Measurements from ENCODE around the gene KIAA1755.

The KIAA1755 gene

DNA sequence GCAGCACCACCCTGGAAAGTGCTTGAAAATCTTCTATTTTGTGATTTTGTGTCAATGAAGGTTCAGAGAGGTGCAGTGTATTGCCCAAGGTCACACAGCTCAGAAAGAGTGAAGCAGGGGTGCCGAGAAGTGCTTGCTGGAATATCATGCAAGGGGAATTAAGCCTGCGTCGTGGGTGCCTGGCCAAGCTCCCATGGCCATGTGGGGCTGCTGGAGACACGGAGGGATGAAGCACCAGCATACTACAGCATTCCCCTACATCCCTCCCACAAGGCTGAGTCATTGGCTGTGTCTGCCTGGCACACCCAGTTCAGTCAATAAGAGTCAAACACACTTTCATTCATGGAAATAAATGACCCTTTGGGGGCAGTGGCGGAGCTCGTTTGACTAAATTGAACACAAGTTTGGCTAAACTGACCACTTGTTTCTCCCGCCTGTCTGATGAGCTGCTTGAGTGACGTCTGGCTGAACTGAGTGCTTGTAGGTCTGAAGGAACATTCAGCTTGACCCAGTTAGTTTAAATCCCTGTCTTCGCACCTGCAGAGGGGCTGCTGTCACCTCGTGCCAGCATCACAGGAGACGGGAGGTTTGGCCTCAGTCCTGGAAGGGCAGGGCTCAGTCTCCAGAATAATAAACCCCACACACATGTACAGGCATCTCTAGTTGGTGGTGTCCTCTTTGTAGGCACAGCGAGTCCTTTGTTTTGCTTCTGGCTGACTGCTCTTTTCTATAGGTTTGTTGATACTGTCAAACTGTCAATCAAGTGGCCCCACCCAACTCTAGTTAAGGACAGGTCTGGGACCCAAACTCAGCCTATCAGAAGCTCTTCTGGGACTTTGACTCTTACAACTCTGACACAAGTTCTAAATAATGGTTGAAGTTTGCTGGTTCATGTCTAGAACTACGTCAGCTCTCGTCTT, 87.0 kb downstream of the KIAA1755 start:
- intact Hi-C loops (cut with DNase I) = no loop called here
- peak in 3 of 10 donors; percentile 39 to 86 (median 81) for DNase-seq

DNA sequence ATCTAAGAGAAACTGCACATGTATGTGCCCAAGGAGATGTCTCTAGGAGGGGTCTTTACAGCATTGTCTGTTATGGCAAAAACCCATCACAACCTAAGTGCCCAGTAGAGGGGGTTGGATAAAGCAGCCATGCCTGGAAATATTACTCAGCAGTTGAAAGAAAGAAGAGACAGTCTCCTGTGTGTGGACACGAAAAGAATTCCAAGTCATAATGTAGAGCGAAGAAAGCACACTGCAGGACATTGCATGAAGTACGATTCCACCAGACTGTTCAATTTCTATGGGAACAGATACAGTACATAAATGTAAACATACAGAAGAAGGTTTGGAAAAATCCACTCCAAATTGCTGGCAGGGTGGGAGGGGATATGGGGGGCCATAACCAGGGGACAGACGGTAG, 88.1 kb downstream of the KIAA1755 start:
- DNase-seq = no peak
- intact Hi-C loops (cut with DNase I) = no loop called here

DNA sequence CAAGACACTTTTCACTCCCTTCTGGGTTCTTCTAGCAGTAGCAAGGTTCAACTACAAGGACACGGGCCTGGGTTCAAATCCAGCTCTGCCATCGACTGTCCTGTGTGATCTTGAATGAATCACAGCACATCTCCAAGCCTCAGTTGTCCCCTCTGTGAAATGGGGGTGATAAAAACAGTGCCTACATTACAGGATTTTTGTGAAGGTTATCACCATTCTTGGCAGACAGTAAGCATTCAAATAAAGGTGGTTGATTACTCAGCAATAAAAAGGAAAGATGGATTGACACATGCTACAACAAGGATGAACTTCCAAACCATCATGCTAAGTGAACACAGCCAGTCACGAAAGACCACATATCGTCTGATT, 88.9 kb downstream of the KIAA1755 start:
- DNase-seq = no peak
- intact Hi-C loops (cut with DNase I) = no loop called here

DNA sequence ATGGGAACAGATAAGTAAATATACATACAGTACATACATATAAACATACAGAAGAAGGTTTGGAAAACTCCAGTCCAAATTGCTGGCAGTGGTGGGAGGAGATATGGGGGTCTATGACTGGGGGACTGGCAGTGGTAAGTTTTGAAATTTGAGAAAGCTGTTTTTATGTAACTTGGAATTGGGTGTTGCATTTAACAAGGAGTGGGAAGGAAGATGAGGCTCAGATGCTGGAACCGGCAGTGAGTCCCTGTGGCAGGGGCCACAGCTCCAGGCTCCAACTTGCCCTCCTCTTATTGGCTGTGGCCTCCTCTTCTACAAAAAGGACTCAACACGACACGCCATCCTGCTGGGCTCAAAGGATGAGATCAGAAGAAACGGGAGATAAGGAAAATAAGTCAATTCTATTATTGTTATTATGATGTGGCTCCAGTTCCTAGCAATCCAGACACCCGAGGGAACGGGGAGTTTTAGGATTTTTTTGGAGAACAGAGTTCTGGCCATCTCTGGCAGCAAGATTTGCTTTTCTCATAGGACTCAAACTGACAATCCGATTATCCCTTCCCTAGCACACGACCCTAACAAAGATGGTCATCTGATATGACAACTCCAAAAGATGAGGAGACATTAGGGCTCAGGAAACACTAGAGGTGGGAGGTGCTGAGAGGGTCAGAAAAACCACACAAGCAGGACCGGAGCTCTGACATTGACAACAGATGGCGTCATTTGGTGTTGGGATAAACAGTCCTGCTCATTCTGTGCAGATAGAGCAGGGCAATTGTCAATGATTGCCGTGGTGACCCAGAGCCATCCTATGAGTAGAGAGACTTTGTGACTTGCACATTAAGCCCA, 89.5 kb downstream of the KIAA1755 start:
- DNase-seq = peak in 1 of 10 donors; percentile 12
- intact Hi-C loops (cut with DNase I) = no loop called here

DNA sequence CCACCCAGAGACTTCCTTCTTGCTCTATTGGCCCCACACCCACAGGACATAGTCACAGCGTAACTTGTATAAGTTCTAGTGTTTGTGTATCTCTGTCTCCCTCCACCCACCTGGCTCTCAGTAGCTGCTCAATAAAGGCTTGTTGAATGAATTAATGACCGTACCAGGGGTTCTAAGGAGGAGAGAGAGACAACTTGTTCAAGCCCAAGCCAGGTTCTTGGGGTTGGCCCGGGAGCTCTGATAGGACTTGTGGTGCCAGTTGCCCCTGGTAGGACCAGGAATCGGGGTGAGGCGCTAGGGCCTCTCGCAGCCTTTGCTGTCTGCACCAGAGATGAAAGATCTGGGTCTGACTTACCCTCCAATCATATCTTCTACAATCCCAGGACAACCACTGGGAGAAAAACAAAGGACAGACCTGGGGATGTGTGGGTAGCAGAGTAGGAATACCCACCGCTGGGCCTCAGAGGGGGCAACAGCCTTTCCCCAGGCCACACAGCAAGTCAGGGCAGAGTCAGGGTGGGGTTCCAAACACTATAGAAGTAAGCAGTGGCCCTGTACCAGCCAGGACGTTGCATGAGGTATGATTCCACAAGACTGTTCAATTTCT, 90.2 kb downstream of the KIAA1755 start:
- DNase-seq = peak in 1 of 10 donors; percentile 26
- intact Hi-C loops (cut with DNase I) = no loop called here

DNA sequence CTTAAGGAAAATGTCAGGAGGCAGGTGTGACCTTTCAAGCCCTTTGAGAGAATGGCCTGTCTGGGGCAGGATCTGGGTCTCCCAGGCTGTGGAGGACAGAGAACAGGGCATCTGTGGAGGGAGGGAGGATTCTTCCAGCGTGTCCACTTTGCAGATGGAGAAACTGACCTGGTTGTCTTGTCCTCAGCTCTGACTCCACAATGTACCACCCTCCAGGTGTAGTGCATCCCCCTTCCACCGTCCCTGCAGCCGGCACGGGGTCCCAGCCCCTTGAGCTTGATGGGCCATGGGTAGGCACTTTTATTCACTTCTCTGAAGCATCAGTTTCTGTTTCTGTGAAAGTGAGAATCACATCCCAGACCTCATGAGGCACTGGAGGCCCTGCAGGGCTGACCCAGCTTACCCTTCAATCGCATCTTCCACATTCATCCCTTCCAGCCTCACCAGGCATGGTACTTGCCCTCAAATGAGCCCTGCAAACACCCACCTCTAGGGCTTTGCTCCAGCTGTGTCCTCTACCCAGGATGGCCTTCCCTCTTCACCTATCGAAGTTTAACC, 90.8 kb downstream of the KIAA1755 start:
- intact Hi-C loops (cut with DNase I) = no loop called here
- DNase-seq = peak in 2 of 10 donors; percentile 46 to 55

DNA sequence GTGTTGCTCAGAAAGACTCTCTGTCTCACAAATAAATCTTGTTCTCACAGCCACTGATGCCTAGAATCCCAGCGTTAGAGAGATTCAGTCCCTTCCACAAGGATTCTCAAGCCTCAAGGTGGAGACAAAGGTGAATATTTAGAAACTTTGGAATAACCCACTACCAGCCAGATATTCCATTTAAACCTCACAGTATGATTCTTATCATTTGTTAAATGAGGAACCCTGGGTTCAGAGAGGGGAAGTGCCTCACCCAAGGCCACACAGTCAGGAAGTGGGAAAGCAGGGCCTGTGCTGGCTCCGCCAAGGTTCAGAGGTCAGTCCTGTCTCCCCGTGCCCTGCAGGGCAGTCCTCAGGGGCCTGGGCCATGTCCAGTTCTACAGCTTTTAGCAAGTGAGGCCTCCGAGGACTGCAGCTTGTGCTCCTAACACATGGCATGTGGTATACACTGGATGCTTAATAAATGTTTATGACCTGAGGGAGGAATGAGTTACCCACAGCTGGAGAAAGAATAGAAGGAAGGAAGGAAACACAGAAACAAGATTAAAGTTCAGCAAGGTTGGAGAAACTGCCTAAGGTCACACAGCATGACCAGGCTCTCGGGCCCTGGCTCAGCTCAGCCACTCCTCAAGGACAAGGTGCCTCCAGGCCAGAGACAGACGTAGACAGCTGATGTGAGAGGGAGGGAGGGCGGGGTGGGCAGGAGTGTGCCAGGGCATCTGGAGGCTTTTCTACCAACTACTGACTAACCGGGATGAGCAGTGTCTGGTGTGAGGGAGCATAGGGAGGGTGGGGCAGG, 91.5 kb downstream of the KIAA1755 start:
- intact Hi-C loops (cut with DNase I) = no loop called here
- DNase-seq = peak in 2 of 10 donors; percentile 57 to 58

DNA sequence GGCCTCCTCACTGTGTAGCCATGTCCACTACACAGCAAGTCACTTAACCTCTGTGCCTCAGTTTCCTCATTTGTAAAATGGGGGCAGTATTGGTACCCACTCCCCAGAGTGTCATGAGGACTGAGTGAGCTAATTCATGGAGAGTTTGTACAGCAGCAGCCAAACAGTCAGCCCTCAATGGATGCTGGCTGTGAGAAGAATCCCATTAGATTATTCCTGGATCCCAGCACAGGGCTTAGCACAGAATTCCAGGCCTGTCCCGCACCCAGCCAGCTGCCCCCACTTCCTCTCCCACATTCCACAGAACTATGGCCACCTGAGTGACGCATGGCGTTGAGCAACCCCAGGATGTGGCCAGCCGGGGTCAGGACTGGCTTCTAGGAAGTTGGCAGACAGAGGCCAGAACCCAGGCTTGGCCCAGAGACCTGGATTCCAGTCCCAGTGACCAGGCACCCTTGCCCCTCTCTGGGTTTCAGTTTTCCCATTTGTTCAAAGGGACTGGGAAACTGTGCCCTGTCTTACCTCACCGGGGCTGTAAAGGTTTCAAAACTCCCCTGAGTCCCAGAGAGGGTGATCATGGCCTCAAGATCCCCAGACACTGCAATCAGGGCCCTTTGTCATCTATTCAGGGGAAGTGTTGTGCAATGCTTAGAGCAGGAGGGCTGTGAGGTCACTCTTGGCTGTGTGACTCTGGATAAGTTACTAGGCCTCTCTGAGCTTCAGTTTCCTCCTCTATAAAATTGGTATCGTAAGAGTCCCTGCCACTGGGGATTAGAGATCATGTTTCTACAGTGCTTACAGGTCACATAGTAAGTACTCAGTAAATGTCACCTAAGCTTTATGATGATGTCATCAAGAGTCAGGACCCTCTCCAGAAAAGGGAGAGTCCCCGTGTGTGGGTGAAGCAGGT, 92.4 kb downstream of the KIAA1755 start:
- intact Hi-C loops (cut with DNase I) = no loop called here
- DNase-seq = peak in 2 of 10 donors; percentile 61 to 73

DNA sequence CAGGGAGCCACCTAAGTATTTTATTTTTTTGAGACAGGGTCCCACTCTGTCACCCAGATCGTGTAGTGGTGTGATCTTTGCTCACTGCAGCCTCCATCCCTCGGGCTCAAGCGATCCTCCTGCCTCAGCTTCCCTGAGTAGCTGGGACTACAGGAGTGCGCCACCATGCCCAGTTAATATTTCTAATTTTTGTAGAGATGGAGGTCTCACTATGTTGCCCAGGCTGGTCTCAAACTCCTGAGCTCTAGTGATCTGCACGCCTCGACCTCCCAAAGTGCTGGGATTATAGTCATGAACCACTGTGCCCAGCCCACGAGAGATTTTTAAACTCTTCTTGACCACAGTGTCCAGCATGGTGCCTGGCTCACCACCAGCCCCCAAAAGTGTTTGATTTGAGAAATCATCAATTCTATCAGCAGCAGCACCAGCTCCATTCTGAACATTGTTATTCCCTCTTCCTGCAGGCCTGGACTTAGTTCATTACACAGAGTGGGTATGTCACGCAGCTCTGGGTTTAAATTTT, 93.1 kb downstream of the KIAA1755 start:
- intact Hi-C loops (cut with DNase I) = no loop called here
- DNase-seq = peak in 2 of 10 donors; percentile 18 to 36

DNA sequence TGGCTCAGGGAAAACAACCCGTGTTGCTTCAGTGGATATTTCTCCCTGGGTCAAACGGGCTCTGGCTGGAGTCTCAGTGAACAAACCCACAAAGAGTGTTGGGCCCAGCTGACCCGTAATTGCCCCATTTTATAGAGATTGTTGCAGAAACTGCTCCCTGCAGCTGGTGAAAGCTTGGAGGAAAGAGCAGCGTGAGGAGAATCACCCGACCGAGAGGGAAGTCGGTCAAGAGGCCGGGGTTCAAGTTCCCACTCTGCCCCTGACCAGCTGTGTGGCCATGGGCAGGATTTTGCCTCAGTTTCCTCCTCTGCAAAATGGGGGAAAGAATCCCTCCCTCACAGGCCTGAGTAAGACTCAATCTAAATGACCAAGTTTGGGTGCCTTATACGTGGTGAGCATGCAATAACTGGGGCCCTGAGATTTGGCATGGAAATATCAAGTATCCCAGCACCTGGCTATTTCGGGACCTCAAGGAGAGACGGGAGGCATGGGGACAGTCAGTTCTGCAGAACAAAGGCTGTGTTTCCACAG, 93.8 kb downstream of the KIAA1755 start:
- intact Hi-C loops (cut with DNase I) = no loop called here
- DNase-seq = peak in 2 of 10 donors; percentile 21 to 49

DNA sequence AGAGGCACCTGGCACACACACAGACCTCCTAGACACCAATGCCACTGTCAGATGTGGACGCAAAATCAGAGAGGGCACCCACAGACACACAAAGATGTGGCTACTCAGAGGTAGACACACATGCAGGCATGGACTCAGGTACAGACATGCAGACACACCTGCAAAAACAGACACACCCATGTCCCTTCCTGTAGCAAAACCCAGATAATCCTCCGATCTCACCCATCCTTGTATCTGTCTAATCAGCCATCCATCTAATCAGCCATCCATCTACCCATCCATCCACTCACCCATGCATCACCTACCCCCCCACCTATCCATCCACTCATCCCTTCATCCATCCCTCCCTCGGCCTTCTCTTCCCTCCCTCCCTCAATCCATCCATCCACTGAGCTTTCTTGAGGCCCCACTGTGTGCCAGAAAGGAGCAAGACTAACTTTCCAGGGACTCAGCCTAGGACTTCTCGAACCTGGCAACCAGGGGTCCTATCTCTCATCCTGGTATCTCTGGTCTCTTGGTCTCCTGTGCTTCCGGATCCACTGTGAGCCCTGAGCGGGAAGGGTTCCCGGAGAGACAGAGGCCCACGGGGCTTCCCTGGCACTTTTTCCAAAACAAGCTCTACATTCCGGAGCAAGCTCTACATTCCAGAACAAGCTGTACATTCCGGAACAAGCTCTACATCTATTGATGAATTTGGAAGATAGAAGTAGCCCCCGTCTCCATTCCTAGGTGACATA, 94.4 kb downstream of the KIAA1755 start:
- DNase-seq = peak in 2 of 10 donors; percentile 35 to 47
- intact Hi-C loops (cut with DNase I) = loop anchor here (2.0 kb wide), 1 partner anchor 109 kb away; no protein-coding TSS in a partner anchor

DNA sequence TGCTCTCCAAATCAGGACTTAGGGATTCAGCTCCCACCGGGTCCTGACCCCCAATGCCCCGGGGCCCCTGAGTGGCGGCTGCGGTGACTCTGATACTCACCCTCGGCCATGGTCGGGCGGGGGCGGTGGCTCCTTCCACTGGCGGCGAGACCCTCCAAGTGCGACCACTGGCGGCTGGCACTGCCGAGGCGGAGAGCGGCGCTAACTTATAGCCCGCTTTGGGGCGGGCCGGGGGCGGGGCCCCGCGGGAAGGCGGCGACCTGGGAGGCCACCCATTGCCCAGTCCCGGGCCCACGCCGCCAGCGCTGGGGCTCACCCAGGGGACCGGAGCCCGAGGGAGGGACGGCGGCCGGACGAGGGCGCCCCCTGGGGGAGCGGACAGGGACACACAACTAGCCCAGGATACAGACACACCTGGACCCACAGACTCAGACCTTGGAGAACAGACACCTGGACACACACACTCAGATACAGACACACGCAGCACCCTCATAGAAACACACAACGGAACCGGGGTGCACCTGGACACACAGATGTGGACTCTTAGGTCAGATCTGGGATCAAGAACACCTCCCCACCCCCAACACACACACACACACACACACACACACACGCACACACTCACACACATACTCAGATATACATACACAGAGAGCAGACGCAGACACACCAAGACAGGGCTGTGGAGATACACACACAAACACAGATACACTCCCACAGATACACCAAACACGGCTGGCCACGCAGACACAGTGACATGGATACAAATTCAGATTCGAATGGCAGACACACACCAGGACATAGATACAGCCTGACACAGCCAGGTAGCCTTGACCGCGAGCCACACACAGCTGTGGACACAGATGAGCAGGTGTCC, 95.2 kb downstream of the KIAA1755 start, which contains the start of gene TGM2:
TSS of gene TGM2 (minus strand) at position 182 of the 877 bp plus-strand sequence. CDS start at position 110, 72 bp downstream.
- peak in 8 of 10 donors; percentile 18 to 92 (median 44) for DNase-seq
- intact Hi-C loops (cut with DNase I) = loop anchor here (2.0 kb wide), 1 partner anchor 109 kb away; no protein-coding TSS in a partner anchor

DNA sequence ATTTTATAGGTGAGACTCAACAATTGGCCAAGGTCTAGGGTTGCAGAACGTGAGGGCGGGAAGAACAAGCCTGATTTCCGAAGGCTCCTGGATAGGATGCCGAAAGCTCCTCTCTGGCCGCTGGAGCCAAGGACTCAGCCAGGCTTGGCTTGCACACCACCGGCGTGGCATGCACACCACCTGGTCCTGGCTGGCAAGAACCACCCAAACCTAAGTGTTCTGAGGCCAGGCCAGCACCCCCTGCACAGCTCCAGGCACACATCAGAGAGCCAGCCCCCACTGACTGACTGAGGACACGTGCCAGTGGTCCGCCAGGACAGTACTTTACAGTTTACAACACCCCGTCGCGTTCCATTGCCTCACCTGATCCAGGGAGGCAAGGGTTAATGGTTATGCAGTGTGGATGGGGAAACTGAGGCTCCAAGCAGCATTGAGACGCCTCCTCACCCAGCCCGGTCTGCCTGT, 95.9 kb downstream of the KIAA1755 start:
- intact Hi-C loops (cut with DNase I) = loop anchor here (2.0 kb wide), 1 partner anchor 108 kb away; no protein-coding TSS in a partner anchor
- DNase-seq = peak in 3 of 10 donors; percentile 67 to 72 (median 71)

DNA sequence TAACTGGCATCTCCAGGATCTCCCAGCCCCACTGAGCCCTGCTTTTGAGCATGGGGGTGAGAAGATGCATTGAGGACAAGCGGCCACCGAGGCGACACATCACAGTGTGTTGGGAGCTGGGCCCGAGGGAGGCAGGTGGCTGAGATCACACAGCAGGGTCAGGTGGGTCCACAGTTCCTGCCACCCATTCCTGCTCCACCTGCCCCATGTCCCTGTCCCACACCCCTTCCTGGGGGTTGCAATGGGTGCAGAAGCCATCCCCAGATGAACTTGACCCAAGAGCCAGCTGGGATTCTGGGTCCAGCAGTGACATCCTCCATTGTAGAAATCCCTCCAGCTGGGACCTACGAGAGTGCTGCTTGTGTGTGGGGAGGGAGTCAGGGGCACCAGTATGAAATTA, 96.5 kb downstream of the KIAA1755 start:
- intact Hi-C loops (cut with DNase I) = loop anchor here (2.0 kb wide), 1 partner anchor 107 kb away; no protein-coding TSS in a partner anchor
- DNase-seq = peak in 3 of 10 donors; percentile 49 to 66 (median 64)

All from posterior cingulate gyrus (tissue), 11 donors.